GM19455 (cell line): ENCODE data around the gene HSF2BP.
"Not testable (repeated sequence)": the region's sequence is repeated elsewhere in the genome, so short reads cannot be mapped to it uniquely, and the experiment has no call there.

ENCODE experiments used
- ATAC-seq: cut with Tn5 transposase; IDR thresholded peaks from one replicate; pipeline ENCODE4 v1.9.1; 2021; ENCODE audit not compliant: unreplicated experiment

The HSF2BP gene

GRCh38 chr21:43688906-43689305, 29.6 kb upstream of the HSF2BP start:
- ATAC-seq: no peak

GRCh38 chr21:43687566-43688399, 28.5 kb upstream of the HSF2BP start:
- no peak for ATAC-seq

GRCh38 chr21:43686811-43687565, 27.7 kb upstream of the HSF2BP start:
- ATAC-seq: no peak

GRCh38 chr21:43684424-43684823, 25.1 kb upstream of the HSF2BP start:
- ATAC-seq: no peak

GRCh38 chr21:43681650-43682049, 22.4 kb upstream of the HSF2BP start:
- no peak for ATAC-seq

GRCh38 chr21:43680421-43680820, 21.1 kb upstream of the HSF2BP start:
- not testable (repeated sequence) for ATAC-seq

GRCh38 chr21:43679951-43680350, 20.7 kb upstream of the HSF2BP start:
- ATAC-seq: no peak

- ATAC-seq: no peak
These were observed 17.1 kb upstream of the HSF2BP start for GRCh38 chr21:43676391-43676790.

- no peak for ATAC-seq
These were observed 16.6 kb upstream of the HSF2BP start for GRCh38 chr21:43675871-43676270.

- ATAC-seq: no peak
These were observed 10.7 kb upstream of the HSF2BP start for GRCh38 chr21:43669828-43670605.

- no peak for ATAC-seq
These were observed 8.1 kb upstream of the HSF2BP start for GRCh38 chr21:43667191-43667904.

GRCh38 chr21:43665879-43666278, 6.6 kb upstream of the HSF2BP start:
- ATAC-seq: no peak

- ATAC-seq: no peak
These were observed 5.1 kb upstream of the HSF2BP start for GRCh38 chr21:43664358-43664757.

- no peak for ATAC-seq
These were observed 3.7 kb upstream of the HSF2BP start for GRCh38 chr21:43663033-43663432.

- ATAC-seq: no peak
These were observed 3.0 kb upstream of the HSF2BP start for GRCh38 chr21:43662286-43662685.

- no peak for ATAC-seq
These were observed 536 bp downstream of the HSF2BP start for GRCh38 chr21:43658769-43659135.

GRCh38 chr21:43658088-43658741, 1.1 kb downstream of the HSF2BP start:
- no peak for ATAC-seq

GRCh38 chr21:43657355-43658087, 1.8 kb downstream of the HSF2BP start:
- no peak for ATAC-seq

GRCh38 chr21:43654806-43655489, 4.3 kb downstream of the HSF2BP start:
- no peak for ATAC-seq
